Spleen (tissue), 7 donors: ENCODE data around the gene ACP6.

Source experiments
- CTCF ChIP-seq, 11 experiments: fragments of 200-600 bp in 7 of 11; fragments of 450-650 bp in 4 of 11; sonication (generic) in 4 of 11; IDR thresholded peaks in 8 of 11; conservative IDR thresholded peaks in 3 of 11; 1 replicate in 7 of 11; 2 replicates in 4 of 11; pipeline versions ENCODE4 v1.4.0 to v1.8.0; 2016 to 2021; ENCODE audit warnings: antibody characterized with exemption in 11 of 11, inconsistent platforms in 4 of 11, mild to moderate bottlenecking in 1 of 11
- POLR2A ChIP-seq, 3 donors: fragments of 450-650 bp; IDR thresholded peaks; one replicate each; pipeline ENCODE4 v1.5.1; 2017; ENCODE audit warnings: antibody characterized with exemption in 3 of 3, mild to moderate bottlenecking in 1 of 3
- POLR2AphosphoS5 ChIP-seq, 3 donors: sonication (generic); formaldehyde crosslinking; IDR thresholded peaks; one replicate each; pipeline ENCODE4 v1.5.1; 2017; ENCODE audit warnings: antibody characterized with exemption in 3 of 3
- donor health status: DM: no; HTN: no; CAD: no; lungs with moderate emphysema.
- donor health status: DM: no; HTN: no; CAD: no.
- donor health status: DM: no; HTN: no; CAD: no.

- no peak for TF ChIP-seq POLR2AphosphoS5 (IDR thresholded peaks at IDR 0.05)
- no peak for TF ChIP-seq POLR2A (IDR thresholded peaks at IDR 0.05)
- no peak for TF ChIP-seq CTCF (IDR thresholded peaks at IDR 0.05 in 8 of 11, conservative IDR thresholded peaks at IDR 0.05 in 3 of 11)
These were observed 59.3 kb downstream of the ACP6 start for GRCh38 chr1:147611021-147611426.
